HG02970 (cell line): ENCODE measurements around the gene TTPAL.

Experiments
- ATAC-seq: cut with Tn5 transposase; IDR thresholded peaks from one replicate; pipeline ENCODE4 v1.9.1; 2021; ENCODE audit warnings: mild to moderate bottlenecking, moderate library complexity, moderate number of reproducible peaks; ENCODE audit not compliant: unreplicated experiment, low FRiP score

The TTPAL gene

GRCh38 chr20:44528309-44528708, 52.6 kb downstream of the TTPAL start:
- no peak for ATAC-seq

- ATAC-seq = no peak
These were observed 56.7 kb downstream of the TTPAL start for GRCh38 chr20:44532259-44532980.

- no peak for ATAC-seq
These were observed 57.3 kb downstream of the TTPAL start for GRCh38 chr20:44532981-44533331.

GRCh38 chr20:44533928-44534327, 58.3 kb downstream of the TTPAL start:
- no peak for ATAC-seq

- ATAC-seq = no peak
These were observed 60.5 kb downstream of the TTPAL start for GRCh38 chr20:44536175-44536574.

- no peak for ATAC-seq
These were observed 62.3 kb downstream of the TTPAL start for GRCh38 chr20:44537993-44538392.

- ATAC-seq = no peak
These were observed 65.2 kb downstream of the TTPAL start for GRCh38 chr20:44540834-44541233.

GRCh38 chr20:44541992-44542391, 66.3 kb downstream of the TTPAL start:
- no peak for ATAC-seq

- ATAC-seq = no peak
These were observed 67.2 kb downstream of the TTPAL start for GRCh38 chr20:44542890-44543289.

GRCh38 chr20:44543358-44543757, 67.7 kb downstream of the TTPAL start:
- no peak for ATAC-seq
